Amniotic stem cell (primary cell): ENCODE measurements around the gene SNTG2.
"Not testable (repeated sequence)": the region's sequence is repeated elsewhere in the genome, so short reads cannot be mapped to it uniquely, and the experiment has no call there.

Experiments used
- DNase-seq: peaks from one replicate; lab custom pipeline; 2025; lab: John Stamatoyannopoulos, UW

SNTG2 gene

GRCh38 chr2:950080-950966, at the start of gene SNTG2:
SNTG2 (plus strand) TSS chr2:950849; CDS start chr2:950997, 148 bp downstream.
- no peak for DNase-seq

DNA sequence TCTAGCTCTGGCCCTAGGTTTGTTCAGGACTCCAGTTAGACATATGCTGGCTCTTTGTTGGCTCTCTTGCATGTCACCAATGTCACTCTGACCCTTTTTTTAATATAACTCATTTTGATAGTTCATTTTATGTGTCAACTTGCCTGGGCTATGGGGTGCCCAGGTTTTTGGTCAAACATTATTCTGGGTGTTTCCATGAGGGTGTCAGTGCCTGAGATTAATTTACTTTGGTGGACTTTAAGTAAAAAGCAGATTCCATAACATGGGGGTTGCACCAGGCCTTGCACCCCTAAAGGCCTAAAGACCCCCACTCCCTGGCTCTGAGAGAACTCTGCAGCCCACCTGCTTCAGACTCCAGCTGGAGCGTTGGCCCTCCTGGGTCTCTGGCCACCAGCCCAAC, 48.1 kb upstream of the SNTG2 start:
- DNase-seq = no peak

DNA sequence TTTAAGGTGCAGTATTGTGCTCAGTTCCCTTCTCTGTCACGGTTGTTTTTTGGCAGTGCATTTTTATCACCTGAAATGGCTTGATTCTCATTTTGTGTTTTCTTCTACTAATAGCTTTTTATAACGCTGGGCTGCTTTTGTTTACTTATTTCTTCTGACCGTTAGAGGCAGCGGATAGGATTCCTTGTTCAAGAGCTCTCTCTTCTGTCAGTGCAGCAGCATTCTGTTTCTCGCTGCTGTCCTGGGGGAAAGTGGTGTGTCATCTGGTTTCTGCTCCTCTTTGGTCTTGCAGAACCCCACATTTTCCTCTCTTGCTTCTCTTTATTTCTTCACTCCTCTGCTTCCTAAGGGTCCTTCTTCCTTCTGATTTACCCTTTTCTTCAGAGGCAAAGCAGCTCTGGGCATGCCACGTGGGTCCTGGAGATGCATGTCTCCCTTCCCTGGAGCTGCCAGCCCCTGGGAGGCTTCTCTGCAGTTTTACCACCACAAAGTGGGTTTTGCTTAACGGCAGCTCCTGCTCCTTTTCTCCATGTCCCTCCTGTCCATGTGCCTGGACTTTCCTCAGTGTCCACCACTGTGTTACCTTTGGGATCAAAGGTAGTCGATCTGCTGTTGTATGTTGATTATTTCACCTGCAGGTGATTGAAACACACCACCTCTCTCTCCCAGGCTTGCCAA, 47.3 kb upstream of the SNTG2 start:
- no peak for DNase-seq

- no peak for DNase-seq
These were observed 46.2 kb upstream of the SNTG2 start for GRCh38 chr2:904246-905024.

- no peak for DNase-seq
These were observed 45.4 kb upstream of the SNTG2 start for GRCh38 chr2:905091-905832.

GRCh38 chr2:905833-906140, 44.9 kb upstream of the SNTG2 start:
- no peak for DNase-seq

DNA sequence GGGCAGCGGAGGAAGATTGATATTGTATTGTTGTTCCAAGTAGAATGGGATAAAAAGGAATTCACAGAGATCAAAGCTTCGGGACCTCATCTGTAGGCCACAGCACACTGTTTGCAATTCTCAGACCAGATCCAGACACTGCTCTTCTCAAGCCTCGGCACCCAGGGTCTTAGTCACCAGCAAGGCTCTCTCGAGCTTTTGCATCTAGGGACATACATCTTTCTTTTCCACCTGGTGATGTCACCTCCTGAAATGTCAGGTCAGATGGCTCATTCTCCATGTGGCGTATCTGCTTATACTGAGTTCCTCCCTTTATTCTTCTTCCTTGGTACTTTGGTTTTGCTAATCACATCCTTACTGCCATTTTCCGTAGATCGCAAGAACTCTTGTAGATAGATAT, 42.9 kb upstream of the SNTG2 start:
- no peak for DNase-seq

DNA sequence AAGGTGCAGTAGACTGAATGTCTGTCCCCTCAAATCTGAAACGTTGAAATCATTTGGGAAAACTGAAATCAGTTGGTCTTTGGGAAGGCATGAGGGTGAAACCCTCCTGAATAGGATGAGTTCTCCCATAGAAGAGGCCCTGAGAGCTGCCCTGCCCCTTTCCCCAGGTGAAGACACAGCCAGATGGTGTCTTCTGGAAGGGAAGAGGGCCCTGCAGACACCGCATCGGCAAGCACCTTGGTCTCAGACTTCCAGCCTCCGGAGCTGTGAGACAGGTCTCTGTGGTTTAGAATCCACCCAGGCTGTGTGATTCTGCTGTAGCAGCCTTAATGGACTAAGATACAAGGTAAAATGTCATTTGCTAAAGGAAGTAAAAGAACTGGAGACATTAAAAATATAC, 42.1 kb upstream of the SNTG2 start:
- no peak for DNase-seq

GRCh38 chr2:909764-910379, 40.8 kb upstream of the SNTG2 start:
- DNase-seq = not testable (repeated sequence)

GRCh38 chr2:910698-911097, 40.0 kb upstream of the SNTG2 start:
- DNase-seq = no peak

DNA sequence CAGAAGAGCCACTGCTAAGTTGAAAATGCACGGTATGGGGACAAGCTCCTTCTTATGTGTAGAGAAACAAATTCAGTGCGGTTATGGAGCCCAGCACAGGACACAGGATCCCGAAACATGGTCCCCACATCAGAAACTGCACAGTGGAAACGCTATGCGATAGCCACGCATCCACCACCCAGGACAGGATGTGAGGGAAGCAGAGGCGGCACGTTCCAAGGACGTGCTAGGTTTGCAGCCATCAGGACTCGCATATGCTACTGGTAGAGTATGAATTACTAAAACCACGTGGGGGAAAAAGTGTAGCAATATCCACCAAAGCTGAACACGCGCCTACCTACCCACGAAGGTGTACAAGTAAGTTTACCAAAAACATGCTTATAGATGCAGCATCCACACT, 34.7 kb upstream of the SNTG2 start:
- DNase-seq = no peak

DNA sequence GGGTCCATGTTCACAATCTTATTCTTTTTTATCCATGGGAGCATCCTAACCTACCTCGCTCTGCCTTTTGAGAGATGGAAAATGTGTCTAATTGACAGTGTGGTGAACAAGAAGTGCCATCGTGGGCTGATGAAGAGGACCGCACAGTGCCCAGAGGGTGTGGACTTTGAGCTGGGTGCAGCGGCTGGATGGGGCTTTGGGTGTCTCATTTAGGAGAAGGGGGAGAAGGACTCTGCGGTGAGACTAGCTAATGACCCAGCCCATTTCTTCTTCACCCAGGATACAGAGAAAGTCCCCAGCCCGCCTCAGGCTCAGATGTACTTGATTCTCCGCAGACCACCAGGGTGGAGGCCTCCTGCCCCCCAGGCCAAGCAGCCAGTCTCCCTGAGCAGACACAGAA, 33.7 kb upstream of the SNTG2 start:
- no peak for DNase-seq

- no peak for DNase-seq
These were observed 31.0 kb upstream of the SNTG2 start for GRCh38 chr2:919672-920071.

DNA sequence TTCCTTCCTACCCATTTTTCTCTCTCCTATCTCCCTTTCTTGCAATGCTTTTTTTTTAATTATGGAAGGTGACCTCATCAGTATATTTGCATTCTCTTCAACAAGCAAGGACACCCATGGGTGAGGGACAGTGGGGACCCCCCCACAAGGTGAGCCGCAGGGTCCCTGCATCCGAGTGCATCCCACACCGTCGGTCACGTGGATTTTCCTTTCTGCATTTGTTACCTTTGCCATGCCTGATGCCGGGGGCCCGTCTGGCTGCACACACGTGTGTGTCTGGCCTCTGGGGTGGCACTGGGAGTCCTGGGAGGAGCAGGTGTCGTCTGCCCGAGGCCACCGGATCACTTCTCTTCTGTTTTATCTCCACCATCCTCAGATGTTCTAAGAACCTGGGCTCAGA, 30.1 kb upstream of the SNTG2 start:
- no peak for DNase-seq

GRCh38 chr2:920999-921398, 29.6 kb upstream of the SNTG2 start:
- no peak for DNase-seq

DNA sequence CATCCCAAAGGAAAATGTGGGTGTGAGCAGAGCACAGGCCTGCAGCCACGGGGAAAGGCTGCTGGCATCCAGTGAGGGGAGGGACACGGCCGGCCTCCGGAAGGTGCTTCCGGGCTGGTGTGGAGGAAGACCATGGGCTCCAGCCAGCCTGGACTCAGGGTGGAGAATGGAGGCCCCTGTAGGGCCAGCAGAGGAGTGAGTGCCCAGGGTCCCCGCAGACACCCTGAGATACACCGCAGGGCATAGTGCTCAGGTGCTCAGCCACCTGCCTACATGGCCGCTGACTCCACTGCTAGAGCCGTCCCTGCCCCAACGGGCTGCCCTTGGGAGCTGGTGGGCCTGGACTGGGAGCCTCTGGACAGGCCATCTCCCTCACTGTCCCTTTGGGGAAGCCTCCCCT, 28.5 kb upstream of the SNTG2 start:
- DNase-seq = no peak

DNA sequence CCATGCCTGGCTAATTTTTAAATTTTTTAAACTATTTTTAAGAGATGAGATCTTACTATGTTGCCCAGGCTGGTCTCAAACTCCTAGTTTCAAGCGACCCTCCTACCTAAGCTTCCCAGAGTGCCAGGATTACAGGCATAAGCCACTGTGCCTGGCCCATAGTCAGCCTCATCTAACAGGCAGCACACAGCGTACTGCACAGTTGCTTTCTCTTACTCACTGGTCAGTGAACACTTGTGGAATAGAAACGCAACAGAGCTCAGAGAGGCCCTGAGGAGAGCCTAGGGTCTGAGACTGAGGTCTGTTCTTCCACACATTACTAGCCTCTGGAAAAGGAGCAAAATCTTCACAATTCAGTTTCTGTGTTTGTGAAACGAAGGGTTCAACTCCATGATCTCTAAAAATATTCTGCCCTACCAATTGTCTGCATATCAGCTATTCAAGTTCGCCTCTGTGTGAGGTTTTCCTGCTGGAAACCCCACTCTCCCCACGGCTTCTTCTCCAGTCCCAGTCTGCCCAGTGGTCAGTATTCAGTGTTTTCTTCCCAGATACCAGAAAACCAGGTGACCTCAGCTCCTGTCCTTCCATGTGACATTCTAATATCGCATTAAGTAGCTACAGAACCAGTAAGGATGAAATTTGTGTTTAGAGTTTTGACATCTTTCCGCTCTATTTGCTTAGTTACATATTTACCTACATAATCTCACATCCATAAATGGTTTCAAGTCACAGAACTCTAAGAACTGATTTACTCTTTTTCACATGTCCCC, 26.6 kb upstream of the SNTG2 start:
- DNase-seq = no peak

- no peak for DNase-seq
These were observed 25.9 kb upstream of the SNTG2 start for GRCh38 chr2:924701-925100.

GRCh38 chr2:925309-925708, 25.3 kb upstream of the SNTG2 start:
- DNase-seq = no peak

DNA sequence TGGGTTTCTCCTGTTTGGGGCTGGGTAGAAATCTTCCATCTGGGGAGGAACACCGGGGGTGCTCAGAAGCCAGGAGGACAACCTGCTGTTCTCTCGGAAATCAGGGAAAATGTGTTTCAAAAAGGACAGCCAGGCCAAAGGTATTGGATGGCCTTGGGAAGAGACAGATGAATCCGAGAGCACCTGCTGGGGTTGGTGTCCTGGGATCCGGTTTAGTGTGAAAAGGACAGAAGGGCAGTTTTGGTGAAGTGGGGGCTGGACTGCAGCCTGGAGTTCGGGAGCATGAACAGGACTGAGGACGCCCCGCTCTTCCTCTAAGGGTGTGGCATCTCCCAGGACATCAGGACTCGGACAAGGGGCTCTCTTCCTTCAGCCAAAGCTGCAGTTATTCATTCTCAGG, 24.9 kb upstream of the SNTG2 start:
- no peak for DNase-seq

- DNase-seq = no peak
These were observed 24.3 kb upstream of the SNTG2 start for GRCh38 chr2:926259-926793.
